HCT116 (cell line): ENCODE measurements around the gene MYLK3.

Experiments used
- EGR1 ChIP-seq: IDR thresholded peaks from 2 replicates; pipeline ENCODE4 v1.6.1; 2012; ENCODE audit warnings: low read depth
- EZH2phosphoT487 ChIP-seq: fragments of 200-600 bp; IDR thresholded peaks from 2 replicates; pipeline ENCODE4 v1.6.1; 2018; ENCODE audit warnings: antibody characterized with exemption, borderline replicate concordance
- POLR2A ChIP-seq: IDR thresholded peaks from 2 replicates; pipeline ENCODE4 v1.7.0; 2011; ENCODE audit warnings: borderline replicate concordance; ENCODE audit not compliant: insufficient read depth, insufficient read length; ENCODE audit errors: extremely low read depth
- POLR2AphosphoS5 ChIP-seq: IDR thresholded peaks from 2 replicates; pipeline ENCODE4 v1.6.1; 2011; ENCODE audit warnings: mild to moderate bottlenecking, low read depth, low read length, moderate library complexity
- SRF ChIP-seq: IDR thresholded peaks from 2 replicates; pipeline ENCODE4 v1.6.1; 2012; ENCODE audit warnings: low read depth
- TF ChIP-seq, protein P1 (sequence below), 3 experiments: fragments of 200-600 bp in 1 of 3; sonication (generic) in 1 of 3; IDR thresholded peaks in 2 of 3; conservative IDR thresholded peaks in 1 of 3; 2 replicates each; pipeline ENCODE4 v1.5.1; 2012 to 2017; ENCODE audit warnings: low read depth in 2 of 3, low read length in 2 of 3, antibody characterized with exemption in 1 of 3, borderline replicate concordance in 1 of 3, control low read depth in 1 of 3, mild to moderate bottlenecking in 1 of 3, mixed read lengths in 1 of 3, mixed run types in 1 of 3, moderate library complexity in 1 of 3; ENCODE audit not compliant: insufficient read depth in 1 of 3

DNA sequence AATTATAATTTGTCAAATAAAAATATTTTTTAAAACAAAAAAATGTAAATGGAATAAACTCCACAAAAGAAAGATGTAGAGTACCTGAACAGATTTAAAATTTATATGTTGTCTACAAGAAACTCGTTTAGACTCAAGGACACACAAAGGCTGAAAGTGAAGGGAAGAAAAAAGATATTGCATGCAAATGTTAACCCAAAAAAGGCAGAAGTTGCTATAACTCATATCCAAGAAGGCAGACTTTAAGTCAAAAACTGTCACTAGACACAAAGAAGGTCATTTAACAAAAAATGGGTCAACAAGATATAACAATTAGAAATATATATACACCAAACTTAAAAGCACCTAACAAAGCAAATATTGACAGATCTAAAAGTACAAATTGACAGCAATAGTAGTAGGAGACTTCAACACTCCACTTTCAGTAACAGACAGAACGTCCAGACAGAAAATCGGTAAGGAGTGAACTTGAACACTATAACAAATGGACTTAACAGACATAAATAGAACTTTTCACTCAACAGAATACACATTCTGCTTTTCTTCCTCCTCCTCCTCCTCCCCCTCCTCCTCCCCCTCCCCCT lies 40.8 kb upstream of the MYLK3 start:
- TF ChIP-seq, protein P1, sequence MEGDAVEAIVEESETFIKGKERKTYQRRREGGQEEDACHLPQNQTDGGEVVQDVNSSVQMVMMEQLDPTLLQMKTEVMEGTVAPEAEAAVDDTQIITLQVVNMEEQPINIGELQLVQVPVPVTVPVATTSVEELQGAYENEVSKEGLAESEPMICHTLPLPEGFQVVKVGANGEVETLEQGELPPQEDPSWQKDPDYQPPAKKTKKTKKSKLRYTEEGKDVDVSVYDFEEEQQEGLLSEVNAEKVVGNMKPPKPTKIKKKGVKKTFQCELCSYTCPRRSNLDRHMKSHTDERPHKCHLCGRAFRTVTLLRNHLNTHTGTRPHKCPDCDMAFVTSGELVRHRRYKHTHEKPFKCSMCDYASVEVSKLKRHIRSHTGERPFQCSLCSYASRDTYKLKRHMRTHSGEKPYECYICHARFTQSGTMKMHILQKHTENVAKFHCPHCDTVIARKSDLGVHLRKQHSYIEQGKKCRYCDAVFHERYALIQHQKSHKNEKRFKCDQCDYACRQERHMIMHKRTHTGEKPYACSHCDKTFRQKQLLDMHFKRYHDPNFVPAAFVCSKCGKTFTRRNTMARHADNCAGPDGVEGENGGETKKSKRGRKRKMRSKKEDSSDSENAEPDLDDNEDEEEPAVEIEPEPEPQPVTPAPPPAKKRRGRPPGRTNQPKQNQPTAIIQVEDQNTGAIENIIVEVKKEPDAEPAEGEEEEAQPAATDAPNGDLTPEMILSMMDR (IDR thresholded peaks at IDR 0.05 in 2 of 3, conservative IDR thresholded peaks at IDR 0.05 in 1 of 3; ENCODE audit: borderline replicate concordance in 1 of 3, insufficient read depth in 1 of 3, low read depth in 2 of 3, low read length in 2 of 3) = no peak
- TF ChIP-seq POLR2A (no peak), SRF (no peak), EZH2phosphoT487 (no peak), POLR2AphosphoS5 (no peak), EGR1 (no peak)
